Stimulated activated CD4-positive, alpha-beta T cell treated with anti-CD3 and anti-CD28 coated beads, Interleukin-4, amount 100 ng/mL, for 48 hours (primary cell): ENCODE data around the gene TMOD2.
A peak's percentile ranks its signal among the peaks of the same experiment; 100 is the strongest.
"Not testable (repeated sequence)": the region's sequence is repeated elsewhere in the genome, so short reads cannot be mapped to it uniquely, and the experiment has no call there.

Source experiments
- DNase-seq, 2 donors: peaks; one replicate each; pipeline ENCODE4 v3.0.0-alpha.2; 2020; ENCODE audit warnings: low read depth in 2 of 2

The TMOD2 gene

GRCh38 chr15:51774916-51775315 lies 23.5 kb downstream of the TMOD2 start:
- DNase-seq = no peak

- peak in 1 of 2 donors; percentile 28 for DNase-seq
These were observed 24.8 kb downstream of the TMOD2 start for GRCh38 chr15:51775967-51776816.

- peak; percentile 22 to 49 for DNase-seq
These were observed 25.7 kb downstream of the TMOD2 start for GRCh38 chr15:51776952-51777569.

- no peak for DNase-seq
These were observed 29.2 kb downstream of the TMOD2 start for GRCh38 chr15:51780636-51781035.

- no peak for DNase-seq
These were observed 30.1 kb downstream of the TMOD2 start for GRCh38 chr15:51781506-51781905.

- no peak for DNase-seq
These were observed 31.0 kb downstream of the TMOD2 start for GRCh38 chr15:51782357-51782896.

- DNase-seq = no peak
These were observed 32.6 kb downstream of the TMOD2 start for GRCh38 chr15:51783967-51784366.

- not testable (repeated sequence) for DNase-seq
These were observed 35.7 kb downstream of the TMOD2 start for GRCh38 chr15:51787130-51787529.

- not testable (repeated sequence) for DNase-seq
These were observed 41.1 kb downstream of the TMOD2 start for GRCh38 chr15:51792474-51792873.

- DNase-seq = no peak
These were observed 42.3 kb downstream of the TMOD2 start for GRCh38 chr15:51793521-51794305.

- no peak for DNase-seq
These were observed 45.5 kb downstream of the TMOD2 start for GRCh38 chr15:51796847-51797401.

GRCh38 chr15:51798281-51798680 lies 46.9 kb downstream of the TMOD2 start:
- DNase-seq = no peak

- no peak for DNase-seq
These were observed 48.2 kb downstream of the TMOD2 start for GRCh38 chr15:51799282-51800252.

GRCh38 chr15:51801391-51801835 lies 50.0 kb downstream of the TMOD2 start:
- DNase-seq = no peak

GRCh38 chr15:51802593-51802992 lies 51.2 kb downstream of the TMOD2 start:
- no peak for DNase-seq

- no peak for DNase-seq
These were observed 52.6 kb downstream of the TMOD2 start for GRCh38 chr15:51803965-51804364.

- DNase-seq = no peak
These were observed 54.7 kb downstream of the TMOD2 start for GRCh38 chr15:51806123-51806522.

- no peak for DNase-seq
These were observed 58.1 kb downstream of the TMOD2 start for GRCh38 chr15:51809457-51809856.

GRCh38 chr15:51812598-51812997 lies 61.2 kb downstream of the TMOD2 start:
- DNase-seq = no peak

GRCh38 chr15:51814606-51815005 lies 63.2 kb downstream of the TMOD2 start:
- no peak for DNase-seq

GRCh38 chr15:51816611-51817010 lies 65.2 kb downstream of the TMOD2 start:
- no peak for DNase-seq
